Endothelial cell of umbilical vein (primary cell): ENCODE results near the gene ST3GAL4. TPM values are rescaled to one million over a fixed set of nuclear protein-coding genes. Genes with fewer than 3 reads are reported as not detected.

ENCODE experiments used
- BruUV-seq: library from RNA; stranded (reverse); fragments of 400-500 nt; replicated peaks from 2 replicates; lab custom pipeline; 2021; lab: Mats Ljungman, UMichigan
- CTCF ChIA-PET: fragments of 300-600, 350-600 bp; sonication (Branson Sonifier 250); formaldehyde crosslinking; loops from one replicate; lab custom pipeline; 2021; ENCODE audit warnings: antibody characterized with exemption, inconsistent platforms; lab: Charles Lee
- POLR2A ChIA-PET: fragments of 300-600, 350-600 bp; sonication (Branson Sonifier 250); formaldehyde crosslinking; loops from one replicate; lab custom pipeline; 2021; ENCODE audit warnings: antibody characterized with exemption, inconsistent platforms; lab: Charles Lee
- DNase-seq: peaks from one replicate; pipeline ENCODE4 v3.0.0-alpha.2; 2011; ENCODE audit warnings: low read depth, low spot score
- FAIRE-seq: peaks from 2 replicates; lab custom pipeline; 2011; peaks lifted over from hg19 to GRCh38; lab: Jason Lieb, UNC
- H2AFZ ChIP-seq: 2 replicates; pipeline ENCODE4 v1.6.0; 2012; ENCODE audit warnings: low read depth, low read length, control low read depth, inconsistent platforms
- H3K27ac ChIP-seq: 2 replicates; pipeline ENCODE4 v1.5.1; 2011; ENCODE audit warnings: low read depth, mild to moderate bottlenecking, control low read depth, low read length, moderate library complexity; ENCODE audit not compliant: insufficient read depth
- H3K27me3 ChIP-seq, 2 experiments: 2 replicates each; pipeline versions ENCODE4 v1.6.0 to v1.6.1; 2011; ENCODE audit warnings: low read length in 2 of 2, mixed read lengths in 1 of 2; ENCODE audit not compliant: control insufficient read depth in 2 of 2, insufficient read depth in 2 of 2
- H3K36me3 ChIP-seq, 2 experiments: 2 replicates in 1 of 2; 3 replicates in 1 of 2; pipeline ENCODE4 v1.5.1; 2011; ENCODE audit warnings: low read length in 2 of 2, mild to moderate bottlenecking in 1 of 2, moderate library complexity in 1 of 2; ENCODE audit not compliant: control insufficient read depth in 2 of 2, insufficient read depth in 2 of 2; ENCODE audit errors: extremely low read depth in 1 of 2
- H3K4me1 ChIP-seq: 3 replicates; pipeline ENCODE4 v1.5.1; 2011; ENCODE audit warnings: mild to moderate bottlenecking, low read length; ENCODE audit not compliant: control insufficient read depth, insufficient read depth; ENCODE audit errors: extremely low read depth
- H3K4me2 ChIP-seq: 2 replicates; pipeline ENCODE4 v1.6.1; 2011; ENCODE audit warnings: low read length, control low read depth, mixed read lengths; ENCODE audit not compliant: insufficient read depth
- H3K4me3 ChIP-seq, 3 experiments: fragments of 200-600 bp in 1 of 3; sonication (generic), shearing (Covaris generic) in 1 of 3; replicated peaks in 1 of 3; 2 replicates each; pipeline ENCODE4 v1.5.1; 2011 to 2016; ENCODE audit warnings: control low read depth in 3 of 3, low read length in 3 of 3, mild to moderate bottlenecking in 2 of 3, inconsistent platforms in 1 of 3, low read depth in 1 of 3, moderate library complexity in 1 of 3; ENCODE audit not compliant: insufficient read depth in 1 of 3
- H3K79me2 ChIP-seq: 2 replicates; pipeline ENCODE4 v1.6.0; 2012; ENCODE audit warnings: low read length, inconsistent platforms; ENCODE audit not compliant: control insufficient read depth, insufficient read depth
- H3K9ac ChIP-seq: replicated peaks from 2 replicates; pipeline ENCODE3; 2011; ENCODE audit warnings: low read length, control low read depth; ENCODE audit not compliant: insufficient read depth; ENCODE audit errors: extremely low read depth
- H3K9me1 ChIP-seq: replicated peaks from 3 replicates; pipeline ENCODE4 v1.6.0; 2011; ENCODE audit warnings: mild to moderate bottlenecking, low read length; ENCODE audit not compliant: control insufficient read depth, insufficient read depth; ENCODE audit errors: extremely low read depth
- H3K9me3 ChIP-seq: replicated peaks from 2 replicates; pipeline ENCODE4 v1.5.1; 2012; ENCODE audit warnings: low read length, inconsistent platforms; ENCODE audit not compliant: control insufficient read depth, insufficient read depth
- H4K20me1 ChIP-seq: replicated peaks from 2 replicates; pipeline ENCODE3; 2011; ENCODE audit warnings: mild to moderate bottlenecking, low read length; ENCODE audit not compliant: control insufficient read depth, insufficient read depth; ENCODE audit errors: extremely low read depth
- CTCF ChIP-seq, 2 donors: IDR thresholded peaks; 1 replicate in 1 of 2; 2 replicates in 1 of 2; pipeline ENCODE4 v1.5.1; 2011; ENCODE audit warnings: low read length in 2 of 2, mild to moderate bottlenecking in 2 of 2, moderate library complexity in 2 of 2, control low read depth in 1 of 2, inconsistent platforms in 1 of 2, low read depth in 1 of 2; ENCODE audit not compliant: insufficient read depth in 1 of 2; ENCODE audit errors: extremely low read depth in 1 of 2
- EZH2 ChIP-seq: IDR thresholded peaks from 2 replicates; pipeline ENCODE4 v1.6.1; 2012; ENCODE audit warnings: borderline replicate concordance, low read depth, mild to moderate bottlenecking, moderate library complexity, low read length, inconsistent platforms; ENCODE audit not compliant: severe bottlenecking
- FOS ChIP-seq: IDR thresholded peaks from 2 replicates; pipeline ENCODE4 v1.6.1; 2011; ENCODE audit warnings: mild to moderate bottlenecking, low read length, moderate library complexity, borderline replicate concordance; ENCODE audit not compliant: insufficient read depth
- GATA2 ChIP-seq: IDR thresholded peaks from 2 replicates; pipeline ENCODE4 v1.7.0; 2011; ENCODE audit warnings: low read depth, mild to moderate bottlenecking, moderate library complexity, mixed read lengths, low read length; ENCODE audit not compliant: insufficient read length, insufficient read depth
- JUN ChIP-seq: IDR thresholded peaks from 2 replicates; pipeline ENCODE4 v1.6.1; 2011; ENCODE audit warnings: borderline replicate concordance, low read depth; ENCODE audit not compliant: insufficient read length, insufficient read depth
- MAX ChIP-seq: IDR thresholded peaks from 2 replicates; pipeline ENCODE4 v1.6.1; 2011; ENCODE audit not compliant: insufficient read depth, insufficient read length
- MYC ChIP-seq: IDR thresholded peaks from one replicate; pipeline ENCODE4 v1.6.1; 2011; ENCODE audit warnings: mild to moderate bottlenecking, low read depth, low read length
- POLR2A ChIP-seq: IDR thresholded peaks from 2 replicates; pipeline ENCODE4 v1.6.1; 2012; ENCODE audit warnings: low read depth, mild to moderate bottlenecking, control low read depth, low read length
- POLR2AphosphoS5 ChIP-seq: IDR thresholded peaks from 2 replicates; pipeline ENCODE4 v1.6.1; 2012; ENCODE audit warnings: low read depth, mild to moderate bottlenecking, control low read depth, low read length, moderate library complexity; ENCODE audit not compliant: insufficient read depth
- dilution Hi-C: fragments of 300-500 bp; cut with MboI; formaldehyde crosslinking; loops from one replicate; pipeline ENCODE4 v1.15.0; 2019; ENCODE audit warnings: low sequenced_read_pairs; ENCODE audit not compliant: extremely low pct_ligation_motif_present
- intact Hi-C: fragments of 100-400 bp; cut with micrococcal nuclease; formaldehyde crosslinking; loops from one replicate; pipeline ENCODE4 v1.10.0; 2022
- polyA plus RNA-seq, 4 experiments: library from polyadenylated mRNA; depleted of rRNA in 3 of 4; stranded (reverse) in 3 of 4; unstranded in 1 of 4; fragments of >200 nt; gene quantifications; 2 replicates each; pipeline versions ENCODE4 v1.2.1 to v1.2.3, GENCODE V29; 2011 to 2012; ENCODE audit warnings: missing spikeins in 1 of 4
- total RNA-seq: library from RNA; stranded (reverse); gene quantifications from 2 replicates; pipeline ENCODE4 v1.2.3, GENCODE V29; 2021

ST3GAL4 gene
- total and polyA plus RNA-seq, 2 donors (not counting 3 experiments of a cell fraction or from before 2014, with no cell fraction given), result 17.7 to 19.4 TPM

- dilution Hi-C loops (no loop called here), intact Hi-C loops (no loop called here)
- TF ChIP-seq POLR2AphosphoS5, result no peak
- TF ChIP-seq POLR2A, result no peak
- TF ChIP-seq EZH2, result no peak
- TF ChIP-seq GATA2, result no peak
- TF ChIP-seq FOS, result no peak
- no peak for TF ChIP-seq JUN
- no peak for TF ChIP-seq MAX
- TF ChIP-seq MYC, result no peak
- no peak for TF ChIP-seq CTCF (IDR thresholded peaks at IDR 0.05; ENCODE audit: extremely low read depth in 1 of 2, insufficient read depth in 1 of 2, low read depth in 1 of 2, low read length in 2 of 2)
- Histone ChIP-seq H3K4me3 (no peak overlapping the region), H2AFZ (no peak overlapping the region), H3K79me2 (no peaks in the 10 kb centered on the region), H3K9me3 (no peaks in the 10 kb centered on the region), H3K9me1 (no peaks in the 10 kb centered on the region), H3K27me3 (no peaks in the 10 kb centered on the region), H4K20me1 (no peaks in the 10 kb centered on the region), H3K4me2 (no peak overlapping the region), H3K4me1 (no peaks in the 10 kb centered on the region), H3K9ac (no peak overlapping the region), H3K36me3 (no peaks in the 10 kb centered on the region), H3K27ac (no peak overlapping the region)
- ChIA-PET POLR2A (no interaction called here), CTCF (interaction anchor here (1.2 kb wide), 1 partner anchor 78 kb away, joined by 4 read pairs; no protein-coding TSS in a partner anchor)
- FAIRE-seq, result no peak
- no TSS peak for BruUV-seq
- no peak for DNase-seq
Measured at GRCh38 chr11:126387857-126388256, 32.4 kb downstream of the ST3GAL4 start.
